Activated CD4-positive, CD25-positive, alpha-beta regulatory T cell treated with anti-CD3 and anti-CD28 coated beads, Interleukin-2, amount 50 U/mL, for 16 hours (primary cell): ENCODE measurements around the gene MAP3K5.
A peak's percentile ranks its signal among the peaks of the same experiment; 100 is the strongest.
"Not testable (repeated sequence)": the region's sequence is repeated elsewhere in the genome, so short reads cannot be mapped to it uniquely, and the experiment has no call there.

ENCODE experiments used
- DNase-seq: peaks from one replicate; pipeline ENCODE4 v3.0.0-alpha.2; 2020; ENCODE audit warnings: low read depth, low spot score

Gene MAP3K5

DNA sequence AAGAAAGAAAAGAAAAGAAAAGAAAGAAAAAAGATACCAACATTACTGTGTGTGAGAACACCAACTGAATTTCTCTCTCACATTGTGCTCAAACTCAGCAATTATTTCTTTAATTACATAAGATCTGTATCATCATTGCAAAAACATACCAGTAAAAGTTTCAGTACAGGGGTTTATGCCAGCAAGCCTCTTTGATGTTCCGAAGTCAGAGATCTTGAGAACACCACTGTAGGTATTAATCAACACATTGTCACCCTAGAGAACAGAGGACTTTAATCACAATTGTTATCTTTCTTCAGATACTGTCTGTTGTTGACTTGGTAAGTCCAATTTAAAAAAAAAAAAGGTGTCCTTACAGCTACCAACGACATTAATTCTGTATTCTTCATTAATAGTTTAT lies 181.1 kb downstream of the MAP3K5 start:
- DNase-seq, result no peak

DNA sequence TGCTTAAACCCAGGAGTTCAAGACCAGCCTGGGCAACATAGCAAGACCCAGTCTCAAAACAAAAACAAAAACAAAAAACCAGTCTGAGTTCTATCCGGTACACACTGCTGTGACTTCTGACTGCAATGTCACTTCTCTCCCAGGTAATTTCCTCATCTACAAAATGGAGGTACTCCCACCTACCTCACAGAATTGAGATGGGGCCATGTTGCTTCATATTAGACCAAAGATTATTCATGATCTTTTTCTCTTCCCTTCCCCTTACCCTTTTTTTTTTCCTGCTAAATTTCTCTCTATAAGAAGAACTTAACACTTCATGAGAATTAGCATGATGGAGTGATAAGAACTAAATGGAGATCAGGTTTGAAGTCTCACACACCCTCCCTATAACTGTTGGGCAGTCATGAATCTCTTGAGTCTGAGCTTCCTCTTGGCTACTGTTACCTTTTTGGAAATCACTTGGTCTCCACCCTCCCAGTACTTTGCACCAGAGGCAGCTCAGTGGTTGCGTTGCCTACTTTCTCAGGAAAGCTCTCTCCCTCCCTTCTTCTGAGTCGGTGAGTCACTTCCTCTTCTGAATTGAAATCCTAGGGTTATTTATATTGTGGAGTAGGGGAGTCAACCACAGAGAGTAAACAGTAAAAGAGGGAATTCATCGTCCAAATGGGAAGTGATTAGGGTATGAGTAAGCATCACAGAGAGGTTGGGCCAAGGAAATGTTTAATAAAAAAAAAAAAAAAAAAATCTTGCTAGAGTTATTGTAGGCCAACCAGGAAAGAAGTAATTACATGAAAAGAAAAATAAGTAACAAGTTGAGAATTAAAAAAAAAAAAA lies 182.2 kb downstream of the MAP3K5 start:
- DNase-seq, result no peak

DNA sequence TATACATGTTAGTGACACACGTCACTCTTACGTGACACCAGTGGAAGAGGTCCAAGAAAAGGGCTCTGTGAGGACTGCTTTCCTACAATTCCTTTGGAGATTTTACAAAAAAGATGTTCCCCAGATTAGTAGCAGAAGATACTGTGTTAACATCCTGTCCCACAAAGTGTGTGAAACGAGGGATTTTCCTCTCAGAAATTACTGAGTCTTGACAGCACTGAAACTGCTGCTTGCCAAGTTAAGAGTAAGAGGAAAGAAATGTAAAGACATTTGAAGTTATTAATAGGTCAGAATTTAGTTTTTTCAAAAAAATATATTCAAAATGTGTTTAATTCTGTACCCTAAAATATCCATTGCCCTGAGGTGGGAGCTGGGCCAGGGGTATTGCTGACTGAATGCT lies 183.3 kb downstream of the MAP3K5 start:
- no peak for DNase-seq

DNA sequence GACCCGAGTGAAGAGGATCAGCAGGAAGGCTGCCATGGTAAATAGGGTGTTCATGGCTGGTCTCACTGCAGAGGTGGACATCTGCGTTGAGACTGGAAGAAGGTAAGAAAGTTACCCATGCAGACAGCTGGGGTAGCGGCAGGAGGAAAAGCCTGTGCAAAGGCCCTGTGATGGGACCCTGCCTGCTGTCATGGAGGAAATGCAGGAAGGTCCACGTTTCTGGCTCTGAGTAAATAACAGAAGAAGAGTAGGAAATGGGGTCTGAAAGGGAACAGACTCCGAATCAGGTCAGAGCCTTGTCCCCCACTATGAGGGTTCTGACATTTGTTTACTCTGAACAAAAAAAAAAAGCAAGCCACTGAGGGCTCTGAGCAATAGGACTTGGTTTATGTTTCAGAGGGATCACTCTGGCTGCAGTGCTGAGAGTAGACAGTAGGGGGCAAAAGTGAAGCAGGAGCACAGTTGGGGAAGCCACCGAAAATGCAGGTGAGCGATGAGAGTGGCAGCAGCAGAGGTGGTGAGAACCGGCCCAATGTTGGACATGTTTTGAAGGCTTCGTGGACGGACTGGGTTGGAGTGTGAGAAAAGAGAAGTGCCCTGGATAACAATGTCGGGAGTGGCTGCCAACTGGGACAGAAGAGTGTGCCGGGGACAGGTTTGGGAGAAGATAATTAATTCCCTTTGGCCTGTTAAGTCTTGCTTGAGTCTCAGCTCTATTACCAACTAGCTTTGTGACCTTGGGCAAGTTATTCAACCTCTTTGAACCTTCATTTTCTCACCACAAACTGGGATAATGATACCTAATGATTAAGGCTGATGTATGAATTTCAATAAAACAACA lies 184.1 kb downstream of the MAP3K5 start:
- peak; percentile 64 for DNase-seq

DNA sequence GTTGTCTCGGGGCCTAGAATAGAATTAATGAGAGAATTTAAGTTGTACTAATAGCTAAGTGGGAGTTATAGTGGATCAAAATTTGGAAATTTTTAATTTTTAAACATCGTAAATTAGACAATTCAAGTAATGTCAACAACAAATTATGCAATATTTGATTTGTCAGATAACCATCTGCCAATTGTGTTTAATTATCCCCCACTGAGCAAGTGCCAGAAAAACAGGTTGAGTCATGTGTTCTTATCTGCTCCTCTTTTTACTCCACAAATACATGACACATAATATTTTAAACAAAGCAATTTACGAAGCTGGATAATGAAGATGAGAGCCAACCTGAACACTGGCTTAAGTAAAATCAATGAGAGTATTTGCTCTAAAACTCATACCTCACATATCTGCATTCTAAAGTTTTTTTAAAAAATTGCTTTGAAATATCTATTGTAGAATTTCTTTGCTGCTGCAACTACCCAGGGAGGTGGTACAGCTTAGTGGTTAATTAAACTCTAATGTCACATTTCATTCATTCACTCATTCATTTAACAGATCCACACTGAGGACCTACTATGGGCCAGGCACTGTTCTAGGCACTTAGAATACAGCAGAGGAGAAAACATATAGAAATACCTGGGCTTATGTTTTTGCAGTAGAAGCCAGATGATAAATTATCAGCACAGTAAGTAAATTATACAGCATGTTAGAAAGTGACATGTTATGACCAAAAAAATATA lies 184.9 kb downstream of the MAP3K5 start:
- no peak for DNase-seq

DNA sequence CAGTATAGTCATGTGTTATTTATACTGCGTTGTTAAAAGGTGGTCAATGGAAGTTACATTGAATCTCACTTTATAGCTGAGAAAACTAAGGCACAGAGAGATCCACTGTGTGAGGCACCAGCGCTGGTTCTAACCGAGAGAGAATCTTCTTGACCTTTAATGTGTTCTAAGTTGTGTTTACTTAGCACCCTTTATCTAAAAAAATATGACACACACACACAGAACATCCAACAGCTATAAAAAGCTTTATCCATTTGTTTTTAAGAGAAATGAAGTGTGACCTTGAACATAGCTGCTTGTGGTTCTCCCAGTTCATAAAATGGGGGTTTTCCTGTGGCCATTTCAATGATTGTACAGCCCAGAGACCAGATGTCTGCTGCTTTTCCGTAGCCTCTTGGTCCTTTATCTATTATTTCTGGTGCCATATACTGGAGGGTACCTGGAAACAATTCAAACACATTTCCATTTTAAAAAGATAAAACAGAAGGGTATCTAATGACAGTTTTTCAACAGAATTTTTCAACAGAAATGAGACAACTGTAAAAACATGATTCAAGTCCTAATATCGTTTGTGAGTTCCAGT lies 187.3 kb downstream of the MAP3K5 start:
- DNase-seq, result no peak

DNA sequence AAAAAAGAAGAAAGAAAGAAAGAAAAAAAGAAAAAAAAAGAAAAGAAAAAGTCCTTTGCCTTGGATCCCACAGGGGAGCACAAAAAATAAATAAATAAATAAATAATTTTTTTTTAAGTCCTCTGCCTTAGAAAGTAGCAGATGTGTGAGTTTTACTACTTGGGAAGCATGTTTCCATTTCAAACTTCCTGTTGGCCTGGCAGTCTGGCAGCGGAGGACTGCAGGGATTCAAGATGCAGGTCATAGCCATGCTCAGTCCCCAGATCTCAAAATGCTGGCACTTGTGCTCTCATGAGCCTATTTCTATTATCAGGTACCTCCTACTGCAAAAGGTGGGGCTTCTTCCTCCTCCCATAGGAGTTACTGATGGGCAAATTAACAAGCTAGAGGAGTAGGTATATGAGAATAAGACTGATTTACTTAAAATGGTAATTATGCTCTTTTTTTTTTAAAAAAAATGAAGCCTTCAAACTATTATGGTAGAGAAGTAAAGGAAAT lies 187.9 kb downstream of the MAP3K5 start:
- DNase-seq, result no peak

DNA sequence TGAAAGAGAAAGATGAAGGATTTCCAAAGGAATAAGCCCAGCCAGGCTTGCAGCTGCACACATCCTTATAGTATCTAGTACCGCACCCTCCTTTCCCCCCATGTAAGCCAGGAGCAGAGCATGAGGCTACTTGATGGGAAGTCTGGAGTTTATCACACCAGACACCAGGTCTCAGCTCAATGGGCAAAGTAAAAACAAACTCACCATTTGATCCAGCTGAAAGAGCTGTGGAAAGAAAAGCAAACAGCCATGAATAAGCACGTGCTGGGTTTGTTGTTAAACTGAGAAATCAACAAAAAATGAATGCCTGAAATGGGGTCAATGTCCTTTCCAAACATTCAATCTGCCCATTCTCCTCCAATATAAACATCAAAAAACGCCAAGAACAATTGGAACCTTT lies 191.5 kb downstream of the MAP3K5 start:
- no peak for DNase-seq

DNA sequence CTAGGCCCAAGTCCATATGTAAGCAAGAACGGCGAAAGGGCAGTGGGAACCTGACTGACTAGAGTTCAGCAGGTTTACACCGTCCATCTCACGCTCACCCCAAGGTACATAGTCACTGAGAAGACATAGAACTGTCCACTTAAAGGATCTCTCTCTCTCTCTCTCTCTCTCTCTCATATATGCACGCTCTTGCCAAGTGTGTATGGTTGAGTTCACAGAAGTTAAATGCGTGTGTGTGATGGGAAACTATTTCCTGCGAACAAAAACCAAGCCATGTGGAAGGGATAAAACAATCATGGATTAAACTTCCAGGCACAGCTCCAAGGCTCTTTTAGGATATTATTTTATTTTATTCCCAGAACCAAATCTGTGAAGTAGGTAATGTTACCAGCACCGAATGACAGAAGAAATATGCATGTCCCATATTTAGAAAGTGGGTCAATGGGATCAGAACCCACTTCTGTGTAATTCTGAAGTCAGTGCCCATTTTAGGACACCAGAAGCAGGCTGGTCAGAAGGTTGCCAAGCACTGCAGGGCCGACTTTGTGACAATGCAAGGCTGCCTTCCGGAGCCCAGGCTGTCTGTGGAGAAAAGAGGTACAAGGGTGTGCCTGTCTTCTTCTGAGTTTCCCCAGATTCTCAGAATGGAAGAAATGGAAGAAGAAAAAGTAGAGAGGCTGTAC lies 192.8 kb downstream of the MAP3K5 start:
- no peak for DNase-seq

DNA sequence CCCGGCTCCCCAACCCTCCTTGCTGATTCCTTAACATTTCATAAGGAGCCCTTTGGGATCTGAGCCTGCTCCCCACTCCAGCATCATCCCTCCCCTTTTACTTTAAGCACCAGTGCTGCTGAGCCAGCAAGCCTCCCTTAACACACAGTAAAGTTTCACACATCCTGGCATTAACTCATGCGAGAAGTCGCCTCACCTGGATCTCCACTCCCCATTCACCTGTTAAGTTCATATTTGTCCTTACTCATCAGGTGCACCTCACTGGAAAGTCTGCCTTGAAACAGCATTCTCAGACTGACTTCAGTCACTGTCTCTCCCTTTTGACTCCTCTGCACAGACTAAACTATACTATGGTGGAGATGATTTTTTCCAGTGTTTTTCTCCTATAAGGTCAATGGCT lies 194.2 kb downstream of the MAP3K5 start:
- DNase-seq, result no peak

DNA sequence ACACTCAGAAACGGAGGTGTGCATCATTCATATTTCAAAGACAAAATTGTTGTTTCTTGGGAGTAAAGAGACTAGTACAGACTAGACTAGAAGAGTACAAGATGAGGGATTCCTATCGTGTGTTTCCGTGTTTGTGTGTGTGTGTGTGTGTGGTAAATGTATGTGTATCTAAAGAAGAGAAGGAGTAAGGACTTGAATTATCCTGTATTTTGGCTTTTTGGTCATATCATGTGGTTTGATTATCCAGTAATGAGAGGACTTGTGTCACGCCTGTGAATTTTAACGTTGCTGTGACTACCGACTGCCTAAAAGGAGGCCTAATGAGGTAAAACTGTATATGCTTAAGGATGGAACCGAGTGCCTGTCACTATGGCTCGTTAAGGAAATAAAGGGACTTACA lies 197.6 kb downstream of the MAP3K5 start:
- DNase-seq, result no peak

DNA sequence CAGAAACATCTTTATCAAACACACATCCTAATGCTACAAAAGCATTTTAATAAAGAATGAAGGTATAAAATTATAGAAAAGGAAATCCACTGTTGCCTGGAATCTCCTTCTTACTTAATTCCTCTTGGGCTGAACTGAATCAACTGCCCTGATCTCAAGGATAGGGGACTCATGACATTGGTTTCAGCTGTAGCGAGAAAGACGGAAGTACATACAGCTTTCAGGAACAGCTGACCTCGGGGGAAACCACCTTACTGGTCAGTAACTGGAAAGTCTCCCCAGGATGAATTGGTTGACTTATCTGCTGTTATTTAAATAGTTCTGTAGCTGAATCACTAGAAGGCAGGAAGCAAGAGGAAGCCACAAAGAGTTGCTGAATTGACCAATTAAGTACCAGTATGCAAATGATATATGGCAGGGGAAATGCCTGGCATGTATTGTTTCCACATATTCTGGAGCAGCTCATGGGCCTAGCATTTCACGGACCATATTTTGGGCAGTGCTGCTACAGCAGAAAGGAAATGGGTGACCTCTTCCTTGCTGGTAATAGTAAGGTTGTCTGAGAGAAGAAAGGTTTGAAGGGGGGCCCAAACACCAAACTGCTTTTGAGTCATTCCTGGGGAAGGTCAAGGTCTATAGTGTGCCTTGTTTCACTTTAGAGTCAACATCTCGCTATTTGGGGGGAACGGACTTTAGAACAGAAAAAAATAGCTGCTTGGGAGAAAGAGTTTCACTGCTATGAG lies 198.4 kb downstream of the MAP3K5 start:
- DNase-seq, result no peak

DNA sequence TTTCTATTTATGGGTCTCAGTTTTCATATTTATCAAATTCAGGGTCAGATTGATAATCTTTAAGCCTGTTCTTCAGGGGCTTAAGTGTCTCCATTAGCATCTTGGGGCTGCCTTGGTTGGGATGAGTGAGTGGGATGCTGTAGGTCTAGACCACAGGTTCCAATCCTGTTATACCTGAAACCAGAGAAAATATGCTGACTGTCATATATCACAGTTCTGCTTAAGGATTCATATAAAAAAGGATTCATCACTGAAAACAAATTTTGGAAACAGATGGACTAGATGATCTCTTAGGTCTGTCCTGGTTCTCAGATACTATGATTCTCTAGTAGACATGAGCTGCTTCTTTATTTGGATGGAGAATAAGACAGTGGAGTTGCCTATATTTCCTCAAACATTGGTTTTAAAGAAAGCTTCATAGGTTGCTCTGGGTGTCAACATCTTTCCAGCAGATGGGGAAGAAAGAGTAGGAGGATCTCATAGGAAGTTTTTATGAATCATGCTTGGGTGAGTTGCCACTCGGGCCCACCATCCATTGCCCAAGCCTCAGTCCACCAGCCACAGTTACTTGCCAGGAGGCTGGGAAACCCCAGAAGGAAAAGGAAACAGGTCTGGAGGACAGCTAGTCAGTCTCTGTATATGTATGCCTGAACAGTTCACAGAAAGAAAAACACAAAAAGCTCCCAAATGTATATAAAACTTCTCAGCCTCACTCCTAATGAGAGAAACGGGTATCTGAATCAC lies 199.2 kb downstream of the MAP3K5 start:
- no peak for DNase-seq

DNA sequence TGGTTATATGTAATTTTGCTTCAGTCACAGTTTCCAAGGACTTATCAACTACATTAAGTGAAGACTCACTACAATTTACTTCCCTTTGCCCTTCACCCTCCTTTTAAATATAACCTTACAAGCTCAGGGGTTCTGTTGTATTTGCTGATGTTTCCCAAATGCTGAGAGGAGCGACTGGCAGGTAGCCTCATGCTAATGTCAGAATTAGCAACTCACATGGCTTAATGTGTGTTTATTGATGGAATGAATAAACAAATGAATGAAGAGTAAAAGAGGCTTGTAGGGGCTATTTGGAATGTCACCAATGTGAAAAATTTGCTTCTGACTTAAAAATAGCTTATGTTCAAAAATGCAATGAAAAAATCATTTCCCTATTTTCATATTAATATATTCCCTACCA lies 200.7 kb downstream of the MAP3K5 start:
- DNase-seq, result no peak

DNA sequence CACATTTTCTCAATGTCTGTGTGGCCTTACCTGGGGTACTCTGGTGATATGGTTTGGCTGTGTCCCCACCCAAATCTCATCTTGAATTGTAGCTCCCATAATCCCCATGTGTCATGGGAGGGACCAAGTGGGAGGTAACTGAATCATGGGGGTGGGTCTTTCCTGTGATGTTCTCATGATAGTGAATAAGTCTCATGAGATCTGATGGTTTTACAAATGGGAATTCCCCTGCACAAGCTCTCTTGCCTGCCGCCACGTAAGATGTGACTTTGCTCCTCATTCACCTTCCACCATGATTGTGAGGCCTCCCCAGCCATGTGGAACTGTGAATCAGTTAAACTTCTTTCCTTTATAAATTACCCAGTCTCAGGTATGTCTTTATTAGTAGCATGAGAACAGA lies 201.4 kb downstream of the MAP3K5 start:
- DNase-seq, result not testable (repeated sequence)

DNA sequence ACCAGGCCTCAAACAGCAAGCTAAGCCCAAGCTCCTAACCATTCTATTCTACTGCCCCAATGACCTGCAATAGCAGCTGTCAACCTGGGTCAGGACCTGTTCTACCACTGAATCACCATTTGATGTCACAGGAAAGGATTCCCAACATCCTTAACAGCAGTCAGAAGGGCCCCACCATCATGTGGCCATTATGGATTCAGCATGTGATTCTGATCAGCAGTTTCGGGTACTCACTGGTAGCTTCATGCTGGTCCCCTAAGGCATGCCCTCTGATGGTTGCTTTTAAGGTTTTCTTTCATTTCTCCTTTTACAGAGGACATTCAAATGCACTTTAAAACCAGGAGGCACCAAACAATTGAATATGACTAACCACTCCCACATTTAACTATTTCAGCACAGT lies 204.8 kb downstream of the MAP3K5 start:
- no peak for DNase-seq

DNA sequence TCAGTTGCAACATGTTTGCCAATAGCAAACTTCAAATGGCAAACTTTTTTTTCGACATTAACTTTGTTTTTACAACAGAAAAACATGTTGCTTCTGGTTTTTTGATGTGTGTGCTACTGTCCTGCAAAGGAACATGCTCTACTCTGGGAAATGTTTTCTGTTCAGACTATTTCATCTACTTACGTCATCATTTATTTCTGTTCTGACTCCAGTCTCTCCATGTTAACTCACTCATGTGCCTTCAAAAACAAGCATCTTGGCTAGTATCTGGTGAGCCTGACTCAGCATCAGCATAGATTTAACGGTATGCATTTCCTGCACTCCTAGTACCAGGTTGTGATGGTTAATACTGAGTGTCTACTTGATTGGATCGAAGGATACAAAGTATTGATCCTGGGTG lies 206.0 kb downstream of the MAP3K5 start:
- no peak for DNase-seq

DNA sequence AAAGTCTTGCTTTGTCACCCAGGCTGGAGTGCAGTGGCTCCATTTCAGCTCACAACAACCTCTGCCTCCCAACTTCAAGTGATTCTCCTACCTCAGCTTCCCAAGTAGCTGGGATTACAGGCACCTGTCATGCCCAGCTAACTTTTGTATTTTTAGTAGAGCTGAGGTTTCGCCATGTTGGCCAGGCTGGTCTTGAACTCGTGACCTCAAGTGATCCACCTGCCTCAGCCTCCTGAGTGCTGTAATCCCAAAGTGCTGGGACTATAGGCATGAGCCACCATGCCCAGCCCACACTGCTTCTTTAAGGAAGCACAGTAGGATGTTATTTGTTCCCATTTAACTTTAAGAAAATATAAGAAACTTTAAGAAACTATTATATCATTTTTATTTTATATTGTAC lies 206.8 kb downstream of the MAP3K5 start:
- DNase-seq, result not testable (repeated sequence)

DNA sequence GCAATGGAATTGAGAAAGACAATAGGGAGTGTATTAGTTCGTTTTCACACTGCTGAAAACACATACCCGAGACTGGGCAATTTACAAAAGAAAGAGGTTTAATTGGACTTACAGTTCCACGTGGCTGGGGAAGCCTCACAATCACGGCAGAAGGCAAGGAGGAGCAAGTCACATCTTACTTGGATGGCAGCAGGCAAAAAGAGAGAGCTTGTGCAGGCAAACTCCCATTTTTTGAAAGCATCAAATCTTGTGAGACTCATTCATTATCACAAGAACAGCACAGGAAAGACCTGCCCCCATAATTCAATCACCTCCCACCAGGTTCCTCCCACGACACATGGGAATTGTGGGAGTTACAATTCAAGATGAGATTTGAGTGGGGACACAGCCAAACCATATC lies 208.0 kb downstream of the MAP3K5 start:
- DNase-seq, result not testable (repeated sequence)
